HG02759 (cell line): ENCODE results near the gene PKNOX2.
"Not testable (repeated sequence)": the region's sequence is repeated elsewhere in the genome, so short reads cannot be mapped to it uniquely, and the experiment has no call there.

ENCODE experiments used
- ATAC-seq: cut with Tn5 transposase; IDR thresholded peaks from one replicate; pipeline ENCODE4 v1.9.1; 2021; ENCODE audit warnings: mild to moderate bottlenecking, moderate library complexity; ENCODE audit not compliant: unreplicated experiment

Gene PKNOX2

DNA sequence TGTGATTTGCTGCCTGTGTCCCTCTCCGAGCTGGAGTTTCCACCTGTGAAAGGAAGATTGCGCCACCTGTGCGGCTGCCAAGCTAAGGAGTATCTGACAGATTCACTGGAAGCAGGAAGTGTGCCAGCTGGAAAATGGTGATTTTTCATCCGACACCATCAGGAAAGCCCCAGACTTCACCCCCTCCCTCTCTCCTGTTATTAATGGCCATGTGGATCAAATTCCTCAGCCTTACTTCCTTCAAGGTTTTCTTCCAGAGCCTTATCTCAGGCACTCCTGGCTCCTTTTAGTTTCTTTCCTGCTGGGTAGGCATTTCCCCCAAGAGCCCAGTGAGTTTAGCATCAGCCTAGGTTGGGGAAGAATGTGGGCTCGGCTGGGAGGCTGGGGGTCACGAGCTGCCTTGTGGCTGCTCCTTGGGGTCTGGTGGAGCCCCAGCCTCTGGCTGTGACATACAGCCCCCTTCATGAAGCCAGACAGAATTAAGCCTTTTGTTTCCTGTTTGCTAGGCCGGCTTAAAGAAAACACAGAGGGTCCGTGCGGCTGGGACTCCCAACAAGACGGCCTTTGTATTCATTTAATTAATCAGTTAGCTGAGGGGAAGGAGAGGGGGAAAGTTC is 37.1 kb downstream of the PKNOX2 start:
- ATAC-seq = no peak

DNA sequence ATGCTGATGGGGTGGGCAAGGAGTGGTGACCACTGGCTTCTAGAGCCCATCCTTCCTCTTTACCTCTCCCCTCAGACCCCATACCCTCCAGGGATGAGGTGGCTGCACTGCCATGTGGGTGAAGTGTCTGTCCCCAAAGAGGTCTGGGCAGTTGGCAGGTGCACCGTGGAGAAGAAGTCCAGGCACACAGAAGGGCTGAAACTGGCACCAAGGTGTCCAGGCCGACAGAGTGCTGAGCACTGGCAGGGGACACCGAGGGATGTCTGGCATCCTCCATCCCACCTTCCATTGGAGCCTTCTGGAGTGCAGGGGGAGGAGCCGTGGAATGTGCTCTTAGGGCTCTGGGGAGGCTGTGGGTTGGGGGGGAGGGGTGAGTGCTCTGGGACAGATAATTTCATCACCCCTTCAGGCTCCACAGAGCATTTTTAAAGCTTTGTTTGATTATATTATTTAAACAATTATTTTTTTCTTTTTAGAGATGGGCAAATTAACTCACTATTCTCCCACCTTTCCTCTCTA is 37.9 kb downstream of the PKNOX2 start:
- no peak for ATAC-seq

DNA sequence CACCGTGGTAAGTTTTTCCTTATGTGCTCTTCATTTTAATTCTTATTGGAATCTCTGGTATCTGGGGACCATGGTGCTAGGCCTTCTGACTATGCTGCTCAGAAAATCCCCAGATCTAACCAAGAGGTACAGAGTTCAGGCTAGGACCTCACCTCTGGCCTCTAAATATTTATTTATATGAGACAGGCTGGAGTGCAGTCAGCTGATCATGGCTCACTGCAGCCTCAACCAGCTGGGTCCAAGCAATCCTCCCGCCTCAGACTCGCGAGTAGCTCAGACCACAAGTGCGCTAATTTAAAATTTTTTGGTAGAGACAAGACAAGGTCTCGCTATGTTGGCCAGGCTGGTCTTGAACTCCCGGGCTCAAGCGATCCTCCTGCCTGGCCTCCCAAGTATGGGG is 38.4 kb downstream of the PKNOX2 start:
- no peak for ATAC-seq

DNA sequence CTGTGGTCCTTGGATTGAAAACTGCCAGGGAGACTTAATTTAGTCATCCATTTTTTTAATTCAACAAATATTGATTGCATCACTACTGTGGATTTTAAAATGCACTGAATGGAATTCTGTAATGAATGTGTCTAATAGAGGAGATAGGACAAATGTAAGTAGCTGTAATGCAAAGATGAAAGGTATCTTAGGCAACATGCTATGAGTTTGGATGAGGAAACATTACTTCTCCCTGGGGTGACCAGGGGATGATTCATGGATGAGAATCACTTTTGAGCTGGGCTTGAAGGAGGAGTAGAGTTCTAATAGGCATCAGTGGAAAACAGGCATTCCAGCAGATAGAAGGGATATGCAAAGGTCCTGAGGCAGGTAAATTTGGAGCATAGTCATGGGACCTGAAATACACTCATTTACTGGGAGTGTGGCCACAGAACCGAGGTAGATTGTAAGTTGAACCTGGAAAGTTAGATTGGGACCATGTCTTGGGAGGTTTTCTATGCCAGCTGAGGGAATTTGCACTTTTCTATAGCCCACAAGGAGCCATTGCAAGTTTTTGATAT is 43.4 kb downstream of the PKNOX2 start:
- no peak for ATAC-seq

DNA sequence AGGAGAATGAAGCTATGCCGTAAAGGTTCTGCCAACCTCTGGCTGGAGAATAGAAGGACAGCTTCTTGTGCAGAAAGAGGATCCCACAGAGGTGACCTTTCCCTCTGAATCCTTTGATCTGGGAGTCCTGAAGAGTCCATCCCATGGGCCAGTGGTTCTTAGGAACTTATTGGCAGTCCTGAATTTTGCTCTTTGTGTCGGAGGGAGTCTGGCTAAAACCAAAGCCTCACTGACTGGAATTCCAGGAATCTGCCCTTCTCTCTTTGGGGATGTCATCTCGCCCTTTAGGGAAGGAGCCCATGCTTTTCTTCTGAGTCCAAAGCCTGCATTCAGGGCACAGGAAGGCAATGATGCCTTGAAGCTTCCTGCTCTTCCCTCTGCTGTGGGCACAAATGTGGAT is 45.5 kb downstream of the PKNOX2 start:
- ATAC-seq = no peak

DNA sequence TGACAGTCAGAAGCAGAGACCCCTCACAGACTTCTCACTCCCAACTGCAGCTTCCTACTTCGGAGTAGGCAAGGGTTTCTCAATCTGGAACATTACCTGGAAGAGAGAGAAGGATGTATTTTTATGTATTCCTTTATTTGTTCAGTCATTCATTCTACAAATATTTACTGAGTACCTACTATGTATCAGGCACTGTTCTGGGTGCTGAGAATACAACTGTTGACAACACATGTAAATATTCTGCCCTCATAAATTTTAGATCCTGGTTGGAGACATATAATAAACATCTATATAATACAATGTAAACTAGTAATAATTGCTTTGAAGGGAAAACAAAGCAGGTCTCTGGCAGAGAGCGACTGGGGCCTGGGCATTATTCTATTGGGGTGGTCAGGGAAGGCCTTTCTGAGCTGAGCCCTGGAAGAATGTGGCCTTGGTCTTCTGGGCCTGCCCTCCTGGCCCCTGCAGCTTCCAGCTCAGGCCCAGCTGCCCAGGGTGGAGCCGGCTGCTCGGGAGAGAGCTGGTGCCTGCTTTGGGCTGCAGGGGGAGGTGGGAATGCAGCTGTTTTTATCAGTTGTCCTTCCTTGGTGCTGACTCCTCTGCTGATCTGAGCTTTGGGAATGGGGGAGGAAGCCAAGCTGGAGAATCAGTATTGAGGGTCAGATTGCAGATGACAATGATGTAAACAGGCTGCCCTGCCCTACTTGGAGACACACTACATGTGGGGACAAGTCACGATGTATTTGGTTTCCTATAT is 46.8 kb downstream of the PKNOX2 start:
- no peak for ATAC-seq

DNA sequence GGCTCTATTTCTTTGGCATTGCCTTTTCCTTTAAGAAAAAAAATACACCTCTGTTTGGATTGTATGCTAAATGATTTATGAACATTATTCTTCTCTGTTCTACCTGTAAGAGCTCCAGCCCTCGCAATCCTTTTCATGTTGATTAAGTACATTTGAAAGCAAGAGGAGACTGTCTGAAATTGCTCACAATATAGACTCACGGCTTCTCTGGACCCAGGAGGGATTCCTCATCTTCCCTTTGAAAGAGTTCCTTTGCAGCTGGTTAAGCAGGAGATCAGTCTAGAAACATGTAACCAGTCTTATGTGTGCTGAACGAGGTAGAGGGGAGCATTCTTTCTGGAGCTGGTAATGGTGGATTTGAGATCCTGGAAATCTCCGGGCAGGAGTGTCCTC is 47.4 kb downstream of the PKNOX2 start:
- ATAC-seq = no peak

DNA sequence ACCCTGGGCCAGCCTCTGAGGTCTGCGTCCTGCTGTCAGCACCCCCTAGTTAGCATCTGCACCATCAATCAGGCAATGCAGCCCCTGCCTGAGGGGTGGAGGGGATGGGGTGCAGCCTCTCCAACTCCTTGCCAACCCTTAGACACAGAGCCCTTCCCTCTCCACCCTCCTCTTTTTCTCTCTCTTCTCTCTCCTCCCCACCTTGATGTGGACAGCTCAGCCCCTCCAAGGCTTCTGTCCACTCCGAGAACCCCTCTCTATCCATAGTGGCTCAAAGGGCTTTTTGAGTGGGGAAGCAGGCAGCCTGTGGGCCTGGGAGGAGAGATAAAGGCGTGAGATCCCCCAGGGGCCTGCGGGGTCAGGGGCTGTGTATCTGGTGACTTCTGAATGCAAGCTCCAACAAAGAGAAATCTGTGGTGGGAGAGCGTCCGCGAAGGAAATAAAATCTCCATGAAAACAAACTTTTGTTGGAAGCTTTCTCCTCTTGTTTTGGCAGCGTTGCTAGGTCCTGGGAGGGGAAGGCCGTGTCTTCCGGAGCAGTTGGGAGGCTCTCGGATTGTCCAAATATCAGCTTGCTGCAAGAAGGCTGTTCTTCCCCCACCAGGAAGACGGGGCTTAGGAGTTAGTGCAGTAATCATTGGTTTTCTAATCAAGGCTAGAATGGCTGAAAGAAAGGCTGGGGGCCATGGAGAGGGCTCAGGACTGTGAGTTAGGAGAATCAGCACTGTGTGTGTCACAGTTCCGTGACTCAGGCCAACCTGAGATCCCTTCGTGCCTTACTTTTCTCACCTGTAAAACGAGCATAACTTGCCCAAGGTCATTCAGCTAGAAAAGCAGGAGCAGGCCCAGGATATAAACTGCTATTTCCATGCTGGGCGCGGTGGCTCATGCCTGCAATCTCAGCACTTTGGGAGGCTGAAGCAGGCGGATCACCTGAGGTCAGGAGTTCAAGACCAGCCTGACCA is 50.3 kb downstream of the PKNOX2 start:
- ATAC-seq = no peak

DNA sequence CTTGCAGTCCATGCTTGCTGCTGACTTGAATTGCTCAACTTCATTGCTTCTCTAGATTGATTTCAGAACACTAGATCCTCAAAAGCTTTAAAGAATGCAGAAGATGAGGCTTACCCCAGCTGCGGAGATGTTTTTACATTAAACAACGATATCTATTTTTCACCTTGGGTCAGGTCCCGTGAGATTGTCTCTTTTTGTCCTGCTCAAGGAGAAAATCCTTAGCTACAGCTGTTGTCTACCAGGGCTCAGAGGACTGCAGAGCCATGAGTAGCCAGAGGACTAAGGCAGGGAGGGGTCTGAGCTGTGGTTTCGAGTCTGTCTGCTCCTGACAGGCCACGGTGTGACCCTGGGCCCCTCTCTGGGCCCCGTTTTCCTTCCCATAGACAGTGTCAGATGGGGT is 51.4 kb downstream of the PKNOX2 start:
- ATAC-seq = no peak

DNA sequence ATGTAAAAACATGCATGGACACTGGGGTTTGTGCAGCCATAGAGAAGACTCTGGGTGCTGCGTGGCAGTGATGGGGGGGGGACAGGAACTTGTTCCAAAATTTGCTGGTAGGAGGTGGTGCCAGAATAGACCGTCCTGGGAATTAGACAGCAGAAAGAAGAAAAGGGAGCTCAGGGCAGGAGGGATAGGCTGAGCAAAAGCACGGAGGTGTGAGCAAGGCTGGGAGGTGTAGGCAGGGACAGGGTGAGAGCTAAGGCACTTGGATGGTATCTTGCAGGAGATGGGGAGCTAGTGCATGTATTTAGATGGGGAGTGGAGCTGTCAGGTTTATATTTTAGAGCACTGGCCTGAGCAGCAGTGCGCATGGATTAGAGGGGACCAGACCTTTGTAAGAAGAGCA is 53.8 kb downstream of the PKNOX2 start:
- ATAC-seq = no peak

DNA sequence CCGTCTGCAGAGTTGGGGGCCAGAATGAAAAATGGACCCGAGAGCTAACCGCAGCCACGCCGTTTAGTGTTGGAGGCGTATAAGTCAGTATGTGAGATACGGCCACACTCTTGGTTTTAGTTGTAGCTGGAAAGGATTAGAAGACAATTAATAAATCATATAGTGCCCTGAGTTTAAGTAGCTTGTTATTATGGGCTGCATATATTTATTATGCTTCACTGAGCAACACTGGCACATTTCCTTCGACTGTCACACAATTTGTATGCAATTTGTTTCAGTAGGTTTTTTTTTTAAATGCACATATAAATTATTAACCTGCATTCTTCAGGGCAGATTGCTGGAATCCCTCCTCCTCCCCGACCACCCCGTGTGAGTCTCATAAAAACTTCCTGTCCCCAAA is 56.9 kb downstream of the PKNOX2 start:
- ATAC-seq = no peak

DNA sequence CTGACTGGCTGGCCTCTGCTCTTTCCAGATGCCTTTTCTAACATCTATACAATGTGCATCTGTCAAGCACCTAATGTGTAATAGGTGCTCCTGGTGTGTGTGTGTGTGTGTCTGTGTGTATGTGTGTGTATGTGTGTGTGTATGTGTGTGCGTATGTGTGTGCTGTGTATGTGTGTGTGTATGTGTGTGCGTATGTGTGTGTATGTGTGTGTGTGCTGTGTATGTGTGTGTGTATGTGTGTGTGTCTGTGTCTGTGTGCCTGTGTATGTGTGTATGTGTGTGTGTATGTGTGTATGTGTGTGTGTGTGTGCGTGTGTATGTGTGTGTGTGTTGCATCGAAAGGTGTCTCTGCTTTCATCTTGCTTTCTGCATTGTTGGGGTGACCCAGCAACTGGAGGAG is 57.9 kb downstream of the PKNOX2 start:
- no peak for ATAC-seq

DNA sequence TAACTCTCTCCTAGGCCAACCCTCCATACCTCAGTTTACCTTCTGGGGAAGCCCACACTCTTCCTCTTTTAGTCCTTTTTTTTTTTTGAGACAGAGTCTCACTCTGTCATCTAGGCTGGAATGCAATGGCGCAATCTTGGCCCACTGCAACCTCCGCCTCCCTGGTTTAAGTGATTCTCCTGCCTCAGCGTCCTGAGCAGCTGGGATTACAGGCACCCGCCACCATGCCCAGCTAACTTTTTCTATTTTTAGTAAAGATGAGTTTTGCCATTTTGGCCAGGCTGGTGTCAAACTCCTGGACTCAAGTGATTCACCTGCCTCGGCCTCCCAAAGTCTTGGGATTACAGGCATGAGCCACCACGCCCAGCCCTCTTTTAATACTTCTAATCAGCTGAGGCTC is 58.6 kb downstream of the PKNOX2 start:
- not testable (repeated sequence) for ATAC-seq

DNA sequence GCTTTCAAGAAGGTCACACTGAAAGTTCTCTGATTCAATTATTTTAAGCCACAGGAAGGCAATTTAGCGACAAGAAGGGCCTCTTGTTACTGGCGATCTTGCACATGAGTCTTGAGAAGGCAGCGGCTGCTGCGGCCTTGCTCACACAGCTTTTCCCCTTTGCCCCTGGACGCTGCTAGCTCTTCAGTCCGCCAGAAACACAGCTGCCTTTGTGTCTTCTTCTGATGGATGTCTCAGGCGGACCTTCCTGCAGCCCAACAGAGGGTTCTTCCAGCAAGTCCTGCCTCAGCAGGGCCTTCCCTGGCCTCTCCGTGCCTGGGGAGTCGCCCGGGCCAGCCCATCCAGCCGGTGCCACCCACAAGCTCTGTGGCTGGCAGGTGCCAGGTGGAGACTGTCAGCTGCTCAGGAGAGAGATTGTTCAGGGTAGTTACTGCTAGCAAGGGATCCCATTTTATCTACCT is 59.4 kb downstream of the PKNOX2 start:
- no peak for ATAC-seq

DNA sequence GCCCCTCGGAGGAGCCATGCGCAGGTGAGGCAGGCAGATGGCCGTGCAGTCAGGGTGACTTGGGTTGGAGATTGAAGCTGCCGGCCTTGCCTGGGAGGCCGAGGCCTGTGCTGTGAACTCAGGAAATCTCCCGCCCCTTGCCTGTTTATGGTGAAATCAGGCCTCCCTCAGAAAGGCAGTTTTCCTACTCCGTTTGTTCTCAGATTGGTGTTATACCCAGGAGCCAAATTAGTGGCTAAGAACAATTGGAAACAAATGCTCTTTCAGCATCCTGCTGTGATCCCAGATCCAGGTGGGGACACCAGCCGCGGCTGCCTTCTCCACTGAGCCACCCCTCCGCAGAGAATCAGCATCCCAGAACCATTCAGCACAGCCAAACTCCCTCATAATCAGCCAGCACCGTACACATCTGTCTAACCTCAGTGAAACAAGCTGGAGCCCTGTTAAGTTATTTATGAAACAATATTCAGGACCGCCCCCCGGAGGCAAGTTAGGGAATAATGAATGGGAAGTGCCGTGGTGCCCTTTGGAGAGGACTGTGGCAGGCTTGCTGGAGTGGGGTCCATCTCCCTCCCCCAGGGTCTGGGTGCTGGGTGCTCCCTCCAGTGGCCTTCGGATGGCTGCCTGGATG is 60.0 kb downstream of the PKNOX2 start:
- ATAC-seq = no peak

DNA sequence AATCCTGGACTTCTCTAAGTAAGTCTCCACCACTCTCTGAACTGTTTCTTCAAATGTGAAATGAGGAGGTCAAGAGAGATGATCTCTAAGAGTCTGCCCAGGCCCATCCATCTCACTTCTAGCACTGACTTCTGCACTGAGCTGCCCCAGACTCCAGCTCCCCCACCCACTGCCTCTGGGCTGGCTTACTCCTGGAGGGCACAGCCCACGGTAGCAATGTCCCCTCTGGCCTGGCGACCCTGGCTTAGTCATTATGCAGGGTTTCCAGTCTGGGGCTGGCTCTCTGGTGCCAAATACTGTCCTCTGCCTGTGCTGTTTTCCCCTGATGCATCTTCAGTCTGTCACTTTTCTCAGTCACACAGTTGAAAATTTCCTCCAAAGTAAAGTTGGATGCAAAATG is 60.9 kb downstream of the PKNOX2 start:
- ATAC-seq = no peak

DNA sequence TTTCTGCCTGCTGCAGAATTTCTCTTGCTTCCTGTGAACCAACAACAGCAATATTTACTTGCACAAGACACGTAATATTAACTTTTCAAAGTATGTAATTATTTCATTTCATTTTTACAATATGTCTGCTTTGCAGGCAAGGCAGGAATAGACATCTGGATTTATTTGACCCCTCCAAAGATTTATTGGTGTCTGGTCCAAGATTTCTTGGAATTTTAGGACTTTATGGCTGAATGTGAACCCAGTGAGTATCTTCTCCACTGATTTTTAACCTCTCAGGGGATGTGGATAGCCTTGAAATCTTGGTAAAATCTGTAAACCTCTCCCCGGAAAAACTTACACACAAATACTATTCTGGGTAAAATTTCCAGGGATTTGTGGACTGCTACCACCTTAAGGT is 61.5 kb downstream of the PKNOX2 start:
- no peak for ATAC-seq

DNA sequence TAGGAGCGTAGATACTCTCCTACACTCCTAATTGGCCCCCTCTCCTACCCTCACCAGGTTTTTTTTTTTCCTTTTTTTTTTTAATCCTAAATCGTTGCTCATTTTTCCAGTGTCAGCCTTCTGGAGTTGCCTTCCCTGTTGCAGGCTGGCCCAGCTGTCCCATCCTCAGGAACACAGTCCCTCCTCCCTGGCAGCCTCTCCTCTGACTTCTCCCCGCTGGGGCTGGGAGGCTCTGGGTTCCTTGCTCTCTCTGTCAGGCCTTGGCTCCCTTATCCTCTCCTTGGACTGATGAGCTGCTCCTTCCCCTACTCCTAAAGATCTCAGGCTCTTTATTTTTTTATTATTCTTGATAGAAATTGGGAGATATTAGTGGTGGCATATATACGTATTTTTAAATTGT is 62.2 kb downstream of the PKNOX2 start:
- no peak for ATAC-seq

DNA sequence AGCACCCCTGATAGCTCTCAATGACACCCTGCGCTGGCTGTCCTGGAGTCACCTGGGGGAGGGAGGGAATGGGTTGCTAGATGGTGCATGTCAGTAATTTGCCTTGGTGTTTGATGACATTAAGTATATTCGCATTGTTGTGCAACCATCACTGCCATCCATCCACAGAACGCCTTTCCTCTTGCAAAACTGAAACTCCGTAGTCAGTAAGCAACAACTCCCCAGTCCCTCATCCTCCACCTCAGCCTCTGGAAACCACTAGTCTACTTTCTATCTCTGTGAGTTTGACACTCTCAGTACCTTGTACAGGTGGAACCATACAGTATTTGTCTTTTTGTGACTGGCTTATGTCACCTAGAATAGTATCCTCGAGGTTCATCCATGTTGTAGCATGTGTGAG is 62.6 kb downstream of the PKNOX2 start:
- no peak for ATAC-seq

DNA sequence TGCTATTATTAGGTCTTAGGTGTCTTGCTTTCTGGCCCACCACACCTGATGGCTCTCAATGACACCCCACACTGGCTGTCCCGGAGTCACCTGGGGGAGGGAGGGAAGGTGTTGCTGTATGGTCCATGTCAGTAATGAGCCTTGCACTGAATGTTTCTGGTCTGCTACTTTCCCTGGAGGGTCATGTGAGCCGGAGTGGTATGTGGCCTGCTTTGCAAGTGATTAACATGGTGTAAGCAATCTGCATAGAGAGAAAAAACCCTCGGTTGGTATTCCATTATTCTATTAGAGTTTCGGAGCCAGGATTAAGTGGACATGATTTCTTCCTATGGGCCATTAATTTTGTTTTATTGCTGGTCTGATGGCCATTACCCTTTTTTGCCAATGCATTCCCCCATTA is 63.9 kb downstream of the PKNOX2 start:
- ATAC-seq = no peak

DNA sequence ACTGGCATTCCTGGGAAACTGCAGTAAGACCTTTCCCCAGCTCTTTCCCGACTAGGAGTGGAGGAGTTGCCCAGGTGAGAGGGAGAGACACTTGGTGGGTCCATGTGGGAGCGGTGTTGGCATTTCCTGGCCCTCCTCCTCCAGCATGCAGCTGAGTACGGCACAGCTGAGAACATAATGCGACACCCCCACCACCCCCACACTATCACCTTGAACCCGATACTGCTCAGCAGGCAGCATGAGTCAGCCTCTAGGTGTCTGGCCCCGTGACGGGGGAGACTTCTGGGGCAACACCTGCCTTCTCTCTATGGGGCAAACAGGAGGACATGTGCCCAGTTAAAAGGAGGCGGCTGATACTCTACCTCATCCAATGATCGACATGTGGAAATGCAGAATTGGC is 64.4 kb downstream of the PKNOX2 start:
- no peak for ATAC-seq
